PC-3 (cell line): ENCODE data around the gene SURF6. TPM values are rescaled to one million over a fixed set of nuclear protein-coding genes. Genes with fewer than 3 reads are reported as not detected.

Experiments used
- ATAC-seq: fragments of 200-7000 bp; cut with Tn5 transposase; 2 replicates; pipeline ENCODE4 v1.9.1; 2020; ENCODE audit warnings: mild to moderate bottlenecking, moderate library complexity
- BruUV-seq: library from RNA; stranded (reverse); fragments of 400-500 nt; replicated peaks from 2 replicates; lab custom pipeline; 2021; lab: Mats Ljungman, UMichigan
- CTCF ChIA-PET: fragments of 300-600 bp; sonication (Branson Sonifier 250); formaldehyde crosslinking; loops from one replicate; lab custom pipeline; 2022; ENCODE audit warnings: antibody characterized with exemption; lab: Charles Lee
- POLR2A ChIA-PET: fragments of 300-600 bp; sonication (Branson Sonifier 250); formaldehyde crosslinking; loops from one replicate; lab custom pipeline; 2022; ENCODE audit warnings: antibody characterized with exemption; ENCODE audit not compliant: unreplicated experiment; lab: Charles Lee
- DNase-seq: peaks from one replicate; pipeline ENCODE4 v3.0.0-alpha.2; 2015
- H2AFZ ChIP-seq: fragments of 300-600 bp; sonication (generic); 2 replicates; pipeline ENCODE4 v1.6.0; 2016; ENCODE audit warnings: antibody characterized with exemption, low read length
- H3F3A ChIP-seq: fragments of 300-600 bp; sonication (generic); one replicate; pipeline ENCODE4 v1.6.0; 2017; ENCODE audit warnings: antibody characterized with exemption, low read length, control low read depth, mild to moderate bottlenecking; ENCODE audit not compliant: unreplicated experiment
- H3K27ac ChIP-seq: fragments of 300-600 bp; sonication (generic); 2 replicates; pipeline ENCODE4 v1.5.1; 2016; ENCODE audit warnings: mild to moderate bottlenecking, low read length
- H3K27me3 ChIP-seq: fragments of 300-600 bp; sonication (generic); 2 replicates; pipeline ENCODE4 v1.6.1; 2016; ENCODE audit warnings: low read length, mixed read lengths
- H3K36me3 ChIP-seq: fragments of 300-600 bp; sonication (generic); 2 replicates; pipeline ENCODE4 v1.6.1; 2016; ENCODE audit warnings: low read depth, mixed run types, low read length, mixed read lengths
- H3K4me1 ChIP-seq: fragments of 300-600 bp; sonication (generic); 2 replicates; pipeline ENCODE4 v1.5.1; 2016; ENCODE audit warnings: low read length; ENCODE audit not compliant: insufficient read depth
- H3K4me2 ChIP-seq: fragments of 300-600 bp; sonication (generic); 2 replicates; pipeline ENCODE4 v1.6.0; 2016; ENCODE audit warnings: low read length
- H3K4me3 ChIP-seq: fragments of 300-600 bp; sonication (generic); 2 replicates; pipeline ENCODE4 v1.5.1; 2016; ENCODE audit warnings: mild to moderate bottlenecking, low read length, mixed read lengths
- H3K79me2 ChIP-seq: fragments of 300-600 bp; sonication (generic); 2 replicates; pipeline ENCODE4 v1.6.1; 2017; ENCODE audit warnings: low read length, mixed read lengths
- H3K9ac ChIP-seq: fragments of 300-600 bp; sonication (generic); 2 replicates; pipeline ENCODE4 v1.6.0; 2016; ENCODE audit warnings: mild to moderate bottlenecking, low read length
- H3K9me2 ChIP-seq: fragments of 300-600 bp; sonication (generic); replicated peaks from 2 replicates; pipeline ENCODE4 v1.6.1; 2016; ENCODE audit warnings: mixed run types, low read length, mixed read lengths
- H3K9me3 ChIP-seq: fragments of 300-600 bp; sonication (generic); 2 replicates; pipeline ENCODE4 v1.6.1; 2016; ENCODE audit warnings: low read length, mixed read lengths
- H4K20me1 ChIP-seq: fragments of 300-600 bp; sonication (generic); 2 replicates; pipeline ENCODE4 v1.6.1; 2016; ENCODE audit warnings: low read length, mixed read lengths
- EZH2 ChIP-seq: fragments of 300-600 bp; sonication (generic); IDR thresholded peaks from one replicate; pipeline ENCODE4 v1.6.1; 2017; ENCODE audit warnings: antibody characterized with exemption, mild to moderate bottlenecking, low read length; ENCODE audit not compliant: unreplicated experiment
- EZH2phosphoT487 ChIP-seq: fragments of 300-600 bp; sonication (generic); IDR thresholded peaks from 2 replicates; pipeline ENCODE4 v1.6.1; 2018; ENCODE audit warnings: mild to moderate bottlenecking, antibody characterized with exemption, low read length, borderline replicate concordance
- intact Hi-C: fragments of 100-400 bp; cut with micrococcal nuclease; formaldehyde crosslinking; loops from 2 replicates; pipeline ENCODE4 v1.9.0; 2023
- total RNA-seq: library from RNA; depleted of rRNA; stranded (reverse); fragments of >200 nt; gene quantifications from 2 replicates; pipeline ENCODE4 v1.2.3, GENCODE V29; 2014
- TF ChIP-seq, protein P1 (sequence below): fragments of 300-600 bp; sonication (generic); conservative IDR thresholded peaks from 2 replicates; pipeline ENCODE4 v1.5.1; 2017; ENCODE audit warnings: antibody characterized with exemption, low read depth, mild to moderate bottlenecking, low read length

Gene SURF6
- total RNA-seq, 1 experiment from 2014 or later: 28.0 TPM

DNA sequence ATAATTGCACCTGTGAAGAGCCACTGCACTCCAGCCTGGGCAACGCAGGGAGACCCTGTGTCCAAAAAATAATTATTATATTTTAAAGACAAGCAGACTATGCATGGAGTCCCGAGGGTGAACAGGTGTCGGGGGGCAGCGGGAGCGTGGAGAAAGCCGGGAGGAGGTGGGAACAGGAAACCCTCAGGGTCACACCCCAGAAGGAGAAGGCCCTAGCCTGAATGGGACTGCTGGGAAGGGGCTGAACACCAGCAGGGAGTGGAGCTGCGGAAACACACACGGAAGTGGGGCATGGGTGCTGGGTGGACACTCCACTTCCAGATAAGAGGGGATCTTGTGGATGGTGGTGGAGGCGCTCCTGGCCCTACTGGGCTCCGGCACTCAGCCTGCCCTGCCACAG lies 12.8 kb downstream of the SURF6 start:
- no peaks in the 10 kb centered on the region for H3K4me1 ChIP-seq
- POLR2A ChIA-PET: no interaction called here
- no TSS peak for BruUV-seq
- H3K79me2 ChIP-seq: no peaks in the 10 kb centered on the region
- no peak overlapping the region for H3K4me3 ChIP-seq
- H3K9me2 ChIP-seq: no peaks in the 10 kb centered on the region
- CTCF ChIA-PET: no interaction called here
- H4K20me1 ChIP-seq: no peaks in the 10 kb centered on the region
- H3K9ac ChIP-seq: no peak overlapping the region
- H3K27me3 ChIP-seq: no peaks in the 10 kb centered on the region
- H3K9me3 ChIP-seq: no peaks in the 10 kb centered on the region
- ATAC-seq (no peak), DNase-seq (no peak)
- H3F3A ChIP-seq: no peaks in the 10 kb centered on the region
- intact Hi-C loops: no loop called here
- H3K4me2 ChIP-seq: no peak overlapping the region
- no peak for TF ChIP-seq EZH2phosphoT487
- TF ChIP-seq, protein P1, sequence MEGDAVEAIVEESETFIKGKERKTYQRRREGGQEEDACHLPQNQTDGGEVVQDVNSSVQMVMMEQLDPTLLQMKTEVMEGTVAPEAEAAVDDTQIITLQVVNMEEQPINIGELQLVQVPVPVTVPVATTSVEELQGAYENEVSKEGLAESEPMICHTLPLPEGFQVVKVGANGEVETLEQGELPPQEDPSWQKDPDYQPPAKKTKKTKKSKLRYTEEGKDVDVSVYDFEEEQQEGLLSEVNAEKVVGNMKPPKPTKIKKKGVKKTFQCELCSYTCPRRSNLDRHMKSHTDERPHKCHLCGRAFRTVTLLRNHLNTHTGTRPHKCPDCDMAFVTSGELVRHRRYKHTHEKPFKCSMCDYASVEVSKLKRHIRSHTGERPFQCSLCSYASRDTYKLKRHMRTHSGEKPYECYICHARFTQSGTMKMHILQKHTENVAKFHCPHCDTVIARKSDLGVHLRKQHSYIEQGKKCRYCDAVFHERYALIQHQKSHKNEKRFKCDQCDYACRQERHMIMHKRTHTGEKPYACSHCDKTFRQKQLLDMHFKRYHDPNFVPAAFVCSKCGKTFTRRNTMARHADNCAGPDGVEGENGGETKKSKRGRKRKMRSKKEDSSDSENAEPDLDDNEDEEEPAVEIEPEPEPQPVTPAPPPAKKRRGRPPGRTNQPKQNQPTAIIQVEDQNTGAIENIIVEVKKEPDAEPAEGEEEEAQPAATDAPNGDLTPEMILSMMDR: no peak
- no peak for TF ChIP-seq EZH2
- H3K27ac ChIP-seq: no peak overlapping the region
- H2AFZ ChIP-seq: no peak overlapping the region
- H3K36me3 ChIP-seq: no peaks in the 10 kb centered on the region

DNA sequence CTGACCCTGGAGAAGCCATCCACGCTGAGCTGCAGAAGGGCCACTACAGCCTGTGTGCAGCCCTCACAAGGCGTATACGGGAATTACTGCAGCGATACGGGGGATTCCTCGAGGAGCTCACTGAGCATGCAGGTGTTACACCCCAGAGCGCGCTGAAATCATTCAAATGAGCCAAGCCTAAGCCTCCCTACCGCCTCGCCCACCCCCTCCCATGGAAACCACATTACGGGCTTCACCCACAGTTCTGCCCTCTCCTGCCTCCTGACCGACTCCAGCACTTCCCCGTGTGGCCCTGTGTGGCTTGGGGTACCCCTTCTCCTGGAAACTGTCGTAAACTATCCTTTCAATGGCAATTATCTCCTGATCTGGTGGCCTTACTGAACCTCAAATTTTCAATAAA lies 13.3 kb downstream of the SURF6 start:
- CTCF ChIA-PET: no interaction called here
- POLR2A ChIA-PET: no interaction called here
- no peaks in the 10 kb centered on the region for H3K9me2 ChIP-seq
- H3K36me3 ChIP-seq: no peaks in the 10 kb centered on the region
- DNase-seq (no peak), ATAC-seq (no peak)
- H2AFZ ChIP-seq: no peak overlapping the region
- no peaks in the 10 kb centered on the region for H3K27me3 ChIP-seq
- H3K9ac ChIP-seq: no peak overlapping the region
- no TSS peak for BruUV-seq
- no peaks in the 10 kb centered on the region for H4K20me1 ChIP-seq
- TF ChIP-seq EZH2 (no peak), EZH2phosphoT487 (no peak)
- TF ChIP-seq, protein P1: no peak
- H3K79me2 ChIP-seq: no peaks in the 10 kb centered on the region
- no peak overlapping the region for H3K4me2 ChIP-seq
- intact Hi-C loops: no loop called here
- H3K9me3 ChIP-seq: no peaks in the 10 kb centered on the region
- H3K4me1 ChIP-seq: no peaks in the 10 kb centered on the region
- H3K27ac ChIP-seq: no peak overlapping the region
- H3K4me3 ChIP-seq: no peak overlapping the region
- H3F3A ChIP-seq: no peaks in the 10 kb centered on the region

DNA sequence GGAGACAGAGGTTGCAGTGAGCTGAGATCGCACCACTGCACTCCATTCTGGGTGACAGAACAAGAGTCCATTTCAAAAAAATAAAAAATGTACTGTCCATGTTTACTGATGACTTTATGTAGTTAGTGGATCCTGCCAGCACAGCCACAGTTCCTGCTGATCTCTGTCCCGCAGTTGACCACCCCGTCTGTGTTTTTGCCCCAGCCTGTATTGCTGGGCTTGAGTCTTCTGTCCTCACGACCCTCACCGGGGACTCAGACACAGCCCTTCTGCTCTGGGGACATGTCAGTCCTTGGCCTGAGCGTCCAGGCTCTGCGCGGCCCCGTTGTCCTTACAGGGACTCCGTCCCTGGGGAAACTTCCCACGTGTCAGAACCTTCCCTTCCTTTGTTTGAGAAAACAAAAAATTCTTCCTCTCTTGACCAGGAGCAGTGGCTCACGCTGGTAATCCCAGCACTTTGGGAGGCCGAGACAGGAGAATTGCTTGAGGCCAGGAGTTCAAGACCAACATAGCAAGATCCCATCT lies 14.5 kb downstream of the SURF6 start:
- no peaks in the 10 kb centered on the region for H3K9me3 ChIP-seq
- H2AFZ ChIP-seq: no peak overlapping the region
- H3K79me2 ChIP-seq: no peaks in the 10 kb centered on the region
- intact Hi-C loops: no loop called here
- no peaks in the 10 kb centered on the region for H3K27me3 ChIP-seq
- ATAC-seq: no peak
- H3K4me3 ChIP-seq: no peak overlapping the region
- TF ChIP-seq, protein P1: no peak
- BruUV-seq: no TSS peak
- CTCF ChIA-PET: no interaction called here
- no peak for DNase-seq
- POLR2A ChIA-PET: no interaction called here
- H3K9ac ChIP-seq: no peak overlapping the region
- H4K20me1 ChIP-seq: no peaks in the 10 kb centered on the region
- no peaks in the 10 kb centered on the region for H3F3A ChIP-seq
- H3K9me2 ChIP-seq: no peaks in the 10 kb centered on the region
- H3K27ac ChIP-seq: no peak overlapping the region
- no peaks in the 10 kb centered on the region for H3K4me1 ChIP-seq
- H3K4me2 ChIP-seq: no peak overlapping the region
- no peaks in the 10 kb centered on the region for H3K36me3 ChIP-seq
